Measurements from ENCODE around the gene RPL37A.

DNA sequence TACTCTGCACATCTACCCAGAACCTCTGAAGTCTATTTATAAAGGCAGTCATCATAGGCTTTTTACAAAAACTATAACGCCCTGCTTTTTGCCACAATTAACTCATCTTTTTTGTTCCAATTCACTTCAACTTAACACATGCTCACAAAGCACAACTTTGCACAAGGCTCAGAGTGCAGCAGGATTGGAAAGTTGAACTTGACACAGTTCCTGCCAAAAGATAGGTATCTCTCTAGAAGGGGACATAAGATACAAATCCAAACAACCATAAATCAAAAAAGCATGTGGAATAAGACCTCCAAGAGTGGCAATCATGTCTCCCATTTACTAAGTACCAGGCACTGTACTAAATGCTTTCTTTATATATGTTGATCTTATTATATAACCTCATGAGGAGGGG, 36.2 kb downstream of the RPL37A start:
- TF ChIP-seq RFX5 (IDR thresholded peaks at IDR 0.05; ENCODE audit: low read depth, low read length) (no peak), SRF (CRISPR knock-in tag; IDR thresholded peaks at IDR 0.05) (no peak)
- TF ChIP-seq, protein P1, sequence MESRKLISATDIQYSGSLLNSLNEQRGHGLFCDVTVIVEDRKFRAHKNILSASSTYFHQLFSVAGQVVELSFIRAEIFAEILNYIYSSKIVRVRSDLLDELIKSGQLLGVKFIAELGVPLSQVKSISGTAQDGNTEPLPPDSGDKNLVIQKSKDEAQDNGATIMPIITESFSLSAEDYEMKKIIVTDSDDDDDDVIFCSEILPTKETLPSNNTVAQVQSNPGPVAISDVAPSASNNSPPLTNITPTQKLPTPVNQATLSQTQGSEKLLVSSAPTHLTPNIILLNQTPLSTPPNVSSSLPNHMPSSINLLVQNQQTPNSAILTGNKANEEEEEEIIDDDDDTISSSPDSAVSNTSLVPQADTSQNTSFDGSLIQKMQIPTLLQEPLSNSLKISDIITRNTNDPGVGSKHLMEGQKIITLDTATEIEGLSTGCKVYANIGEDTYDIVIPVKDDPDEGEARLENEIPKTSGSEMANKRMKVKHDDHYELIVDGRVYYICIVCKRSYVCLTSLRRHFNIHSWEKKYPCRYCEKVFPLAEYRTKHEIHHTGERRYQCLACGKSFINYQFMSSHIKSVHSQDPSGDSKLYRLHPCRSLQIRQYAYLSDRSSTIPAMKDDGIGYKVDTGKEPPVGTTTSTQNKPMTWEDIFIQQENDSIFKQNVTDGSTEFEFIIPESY (CRISPR knock-in tag; IDR thresholded peaks at IDR 0.05): no peak
- TF ChIP-seq, protein P2, sequence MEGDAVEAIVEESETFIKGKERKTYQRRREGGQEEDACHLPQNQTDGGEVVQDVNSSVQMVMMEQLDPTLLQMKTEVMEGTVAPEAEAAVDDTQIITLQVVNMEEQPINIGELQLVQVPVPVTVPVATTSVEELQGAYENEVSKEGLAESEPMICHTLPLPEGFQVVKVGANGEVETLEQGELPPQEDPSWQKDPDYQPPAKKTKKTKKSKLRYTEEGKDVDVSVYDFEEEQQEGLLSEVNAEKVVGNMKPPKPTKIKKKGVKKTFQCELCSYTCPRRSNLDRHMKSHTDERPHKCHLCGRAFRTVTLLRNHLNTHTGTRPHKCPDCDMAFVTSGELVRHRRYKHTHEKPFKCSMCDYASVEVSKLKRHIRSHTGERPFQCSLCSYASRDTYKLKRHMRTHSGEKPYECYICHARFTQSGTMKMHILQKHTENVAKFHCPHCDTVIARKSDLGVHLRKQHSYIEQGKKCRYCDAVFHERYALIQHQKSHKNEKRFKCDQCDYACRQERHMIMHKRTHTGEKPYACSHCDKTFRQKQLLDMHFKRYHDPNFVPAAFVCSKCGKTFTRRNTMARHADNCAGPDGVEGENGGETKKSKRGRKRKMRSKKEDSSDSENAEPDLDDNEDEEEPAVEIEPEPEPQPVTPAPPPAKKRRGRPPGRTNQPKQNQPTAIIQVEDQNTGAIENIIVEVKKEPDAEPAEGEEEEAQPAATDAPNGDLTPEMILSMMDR (IDR thresholded peaks at IDR 0.05 in 2 of 3, conservative IDR thresholded peaks at IDR 0.05 in 1 of 3; ENCODE audit: insufficient read depth in 2 of 3, low read depth in 1 of 3, low read length in 3 of 3): no peak
